Esophagus squamous epithelium (tissue), 5 donors: Measurements from ENCODE around the gene DLG5. TPM values are rescaled to one million over a fixed set of nuclear protein-coding genes. Genes with fewer than 3 reads are reported as not detected.

Experiments
- DNase-seq: peaks from one replicate; lab custom pipeline; 2025; lab: John Stamatoyannopoulos, UW
- H3K27ac ChIP-seq, 4 donors: fragments of 200-600 bp; sonication (generic); one replicate each; pipeline ENCODE4 v1.5.1; 2016 to 2019; ENCODE audit warnings: mild to moderate bottlenecking in 1 of 4
- H3K27me3 ChIP-seq, 4 donors: fragments of 200-600 bp; sonication (generic); 1 replicate in 3 of 4; 2 replicates in 1 of 4; pipeline versions ENCODE4 v1.5.1 to v1.6.0; 2017 to 2021; ENCODE audit warnings: antibody characterized with exemption in 1 of 4
- H3K36me3 ChIP-seq, 3 donors: fragments of 200-600 bp; sonication (generic); one replicate each; pipeline ENCODE4 v1.5.1; 2016 to 2019
- H3K4me1 ChIP-seq, 3 donors: fragments of 200-600 bp; sonication (generic); one replicate each; pipeline ENCODE4 v1.5.1; 2017 to 2019
- H3K4me3 ChIP-seq, 4 donors: fragments of 200-600 bp; sonication (generic); 1 replicate in 3 of 4; 2 replicates in 1 of 4; pipeline ENCODE4 v1.5.1; 2016 to 2019; ENCODE audit warnings: mild to moderate bottlenecking in 2 of 4, moderate library complexity in 1 of 4
- H3K9me3 ChIP-seq, 3 donors: fragments of 200-600 bp; sonication (generic); one replicate each; pipeline ENCODE4 v1.5.1; 2016 to 2019
- CTCF ChIP-seq, 6 experiments: fragments of 450-650 bp in 4 of 6; fragments of 200-600 bp in 2 of 6; sonication (generic) in 2 of 6; IDR thresholded peaks; one replicate each; pipeline ENCODE4 v1.5.1; 2016 to 2019; ENCODE audit warnings: antibody characterized with exemption in 6 of 6, mild to moderate bottlenecking in 4 of 6, moderate library complexity in 4 of 6
- POLR2A ChIP-seq, 4 donors: fragments of 450-650 bp; IDR thresholded peaks; one replicate each; pipeline ENCODE4 v1.6.1; 2017; ENCODE audit warnings: antibody characterized with exemption in 4 of 4, mild to moderate bottlenecking in 4 of 4, moderate library complexity in 3 of 4
- WGBS, 2 donors: methylation state at CpG; one replicate each; pipeline ENCODE4 v1.1.5; 2018; 5-methylcytosine and 5-hydroxymethylcytosine counted together
- intact Hi-C: fragments of 100-400 bp; cut with DNase I; formaldehyde crosslinking; loops from one replicate; pipeline ENCODE4 v1.15.0; 2022
- total RNA-seq, 4 donors: library from RNA; depleted of rRNA; stranded (reverse); fragments of >200 nt; gene quantifications; one replicate each; pipeline ENCODE4 v1.1.0, GENCODE V29; 2016
- donor health status: DM: yes; HTN: yes; CAD: no.

Gene DLG5
- total RNA-seq, 4 donors from 2014 or later, result 34.1 to 50.9 (median 41.3) TPM

DNA sequence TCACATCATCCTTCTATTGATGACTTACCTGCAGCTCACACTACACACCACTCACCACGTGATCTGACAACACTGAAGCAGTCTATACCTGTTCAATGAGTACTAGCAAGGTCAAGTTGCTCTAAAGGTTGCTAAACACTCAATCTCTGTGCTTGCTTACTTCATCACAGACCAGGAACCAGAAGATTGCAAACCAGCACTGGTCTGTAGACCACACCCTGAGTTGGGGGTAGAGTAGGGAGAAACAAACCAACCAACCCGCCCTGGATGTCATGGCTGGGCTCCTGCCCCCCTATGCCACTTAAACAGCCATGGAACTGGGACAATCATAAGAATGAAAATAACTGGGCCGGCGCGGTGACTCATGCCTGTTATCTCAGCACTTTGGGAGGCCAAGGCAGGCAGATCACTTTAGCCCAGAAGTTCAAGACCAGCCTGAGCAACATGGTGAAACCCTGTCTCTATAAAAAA lies 19.6 kb downstream of the DLG5 start:
- Histone ChIP-seq H3K27ac (peak overlapping the region; percentile 30 to 75 (median 46)), H3K9me3 (no peaks in the 10 kb centered on the region), H3K4me3 (no peak overlapping the region), H3K27me3 (no peaks in the 10 kb centered on the region), H3K4me1 (peaks cover 9 to 77% (median 22%) of the 10 kb centered on the region in 3 donors), H3K36me3 (no peaks in the 10 kb centered on the region)
- no peak for TF ChIP-seq POLR2A (IDR thresholded peaks at IDR 0.05)
- TF ChIP-seq CTCF (IDR thresholded peaks at IDR 0.05), result no peak
- intact Hi-C loops, result no loop called here
- no peak for DNase-seq
- WGBS, 2 donors, result 47 to 79% methylated on average over 4 to 5 of the region's 5 CpGs

- no peak for DNase-seq
- no peak overlapping the region for H3K4me3 ChIP-seq
- peaks cover 18 to 78% (median 32%) of the 10 kb centered on the region in 3 donors for H3K4me1 ChIP-seq
- H3K36me3 ChIP-seq, result no peaks in the 10 kb centered on the region
- intact Hi-C loops, result no loop called here
- 37 to 60% methylated on average over 1 of the region's 1 CpG for WGBS, 2 donors
- TF ChIP-seq POLR2A (IDR thresholded peaks at IDR 0.05) (no peak), CTCF (IDR thresholded peaks at IDR 0.05) (no peak)
- no peaks in the 10 kb centered on the region for H3K9me3 ChIP-seq
- no peak overlapping the region for H3K27ac ChIP-seq
- H3K27me3 ChIP-seq, result no peaks in the 10 kb centered on the region
Observed at GRCh38 chr10:77905781-77906180, 20.8 kb downstream of the DLG5 start.

DNA sequence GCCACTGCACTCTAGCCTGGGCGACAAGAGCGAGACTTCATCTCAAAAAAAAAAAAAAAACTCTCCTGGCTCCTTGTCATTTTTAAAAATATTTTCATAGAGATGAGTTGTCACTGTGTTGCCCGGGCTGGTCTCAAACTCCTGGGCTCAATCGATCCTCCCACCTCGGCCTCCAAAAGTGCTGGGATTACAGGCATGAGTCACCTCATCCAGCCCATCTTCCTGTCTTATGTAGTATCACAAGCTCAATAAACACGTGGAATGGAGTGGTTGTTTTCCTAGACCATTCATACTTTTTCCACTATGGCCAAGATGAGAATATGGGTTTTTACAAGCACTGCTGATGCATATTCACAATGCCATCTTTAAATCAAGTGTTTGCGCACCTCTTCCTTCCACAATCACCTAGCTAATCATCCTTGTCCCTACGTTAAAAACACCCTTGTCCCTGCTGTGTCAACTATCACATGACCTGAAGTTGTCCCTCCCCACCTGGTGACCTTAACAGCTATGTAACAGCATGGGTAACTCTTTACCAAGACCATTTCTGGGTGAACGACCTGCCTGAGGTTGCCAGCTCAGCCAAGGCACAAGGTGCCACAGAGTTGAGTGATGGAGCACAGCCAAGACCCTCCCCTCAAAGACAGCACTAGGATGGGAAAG lies 21.3 kb downstream of the DLG5 start:
- Histone ChIP-seq H3K27ac (no peak overlapping the region), H3K4me1 (peaks cover 18 to 78% (median 36%) of the 10 kb centered on the region in 3 donors)
- WGBS, 2 donors, result 66 to 73% methylated on average over 9 of the region's 9 CpGs

DNA sequence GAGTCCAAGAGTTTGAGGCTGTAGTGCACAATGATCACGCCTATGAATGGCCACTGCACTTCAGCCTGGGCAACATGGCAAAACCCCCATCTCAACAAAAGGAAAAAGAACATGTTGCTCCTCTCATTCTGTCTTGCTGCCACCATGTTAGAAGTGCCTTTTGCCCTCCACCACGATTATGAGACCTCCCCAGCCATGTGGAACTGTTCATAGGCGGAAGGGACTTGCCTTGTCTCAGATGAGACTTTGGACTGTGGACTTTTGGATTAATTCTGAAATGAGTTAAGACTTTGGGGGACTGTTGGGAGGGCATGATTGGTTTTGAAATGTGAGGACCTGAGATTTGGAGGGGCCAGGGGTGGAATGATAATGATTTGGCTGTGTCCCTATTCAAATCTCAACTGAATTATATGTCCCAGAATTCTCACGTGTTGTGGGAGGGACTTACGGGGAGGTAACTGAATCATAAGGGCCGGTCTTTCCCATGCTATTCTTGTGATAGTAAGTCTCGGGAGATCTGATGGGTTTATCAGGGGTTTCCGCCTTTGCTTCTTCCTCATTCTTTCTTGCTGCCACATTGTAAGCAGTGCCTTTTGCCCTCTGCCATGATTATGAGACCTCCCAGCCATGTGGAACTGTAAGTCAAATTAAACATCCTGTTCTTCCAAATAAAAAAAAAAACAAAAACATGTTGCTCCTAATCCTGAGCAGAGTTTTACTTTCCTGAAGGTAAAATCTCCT lies 22.3 kb downstream of the DLG5 start:
- WGBS, 2 donors, result 69 to 75% methylated on average over 6 to 7 of the region's 8 CpGs
- TF ChIP-seq POLR2A (IDR thresholded peaks at IDR 0.05) (no peak), CTCF (IDR thresholded peaks at IDR 0.05) (no peak)
- H3K4me1 ChIP-seq, result peaks cover 18 to 78% (median 38%) of the 10 kb centered on the region in 3 donors
- H3K36me3 ChIP-seq, result no peaks in the 10 kb centered on the region
- H3K27me3 ChIP-seq, result no peaks in the 10 kb centered on the region
- no peaks in the 10 kb centered on the region for H3K9me3 ChIP-seq
- H3K4me3 ChIP-seq, result no peak overlapping the region
- intact Hi-C loops, result no loop called here
- H3K27ac ChIP-seq, result no peak overlapping the region
- no peak for DNase-seq

More for the DNA sequence above, 21.3 kb downstream of the DLG5 start:
- TF ChIP-seq POLR2A (IDR thresholded peaks at IDR 0.05), result no peak
- no peak for TF ChIP-seq CTCF (IDR thresholded peaks at IDR 0.05)
- no peak for DNase-seq
- Histone ChIP-seq H3K27me3 (no peaks in the 10 kb centered on the region), H3K4me3 (no peak overlapping the region), H3K36me3 (no peaks in the 10 kb centered on the region), H3K9me3 (no peaks in the 10 kb centered on the region)
- intact Hi-C loops, result no loop called here

- Histone ChIP-seq H3K27ac (peak overlapping the region; percentile 54 to 80 (median 62)), H3K9me3 (no peaks in the 10 kb centered on the region), H3K36me3 (no peaks in the 10 kb centered on the region), H3K27me3 (no peaks in the 10 kb centered on the region), H3K4me1 (peaks cover 27 to 78% (median 45%) of the 10 kb centered on the region in 3 donors), H3K4me3 (no peak overlapping the region)
- no peak for TF ChIP-seq CTCF (IDR thresholded peaks at IDR 0.05)
- no peak for TF ChIP-seq POLR2A (IDR thresholded peaks at IDR 0.05)
- WGBS, 2 donors, result 57 to 70% methylated on average over 2 to 5 of the region's 5 CpGs
- intact Hi-C loops, result no loop called here
- DNase-seq, result no peak
Observed at GRCh38 chr10:77902159-77902558, 24.4 kb downstream of the DLG5 start.
